Upper lobe of right lung (tissue), 1 donor: Measurements from ENCODE around the gene PDSS1. TPM values are rescaled to one million over a fixed set of nuclear protein-coding genes. Genes with fewer than 3 reads are reported as not detected.
"Not testable (repeated sequence)": the region's sequence is repeated elsewhere in the genome, so short reads cannot be mapped to it uniquely, and the experiment has no call there.

Experiments
- ATAC-seq: fragments of 200-7000 bp; cut with Tn5 transposase; one replicate; pipeline ENCODE4 v1.9.1; 2020; ENCODE audit warnings: mild to moderate bottlenecking, moderate library complexity
- DNase-seq: peaks from one replicate; pipeline ENCODE4 v3.0.0-alpha.2; 2020
- H3K27ac ChIP-seq: fragments of 200-600 bp; one replicate; pipeline ENCODE4 v1.8.0; 2022
- H3K27me3 ChIP-seq: fragments of 200-600 bp; one replicate; pipeline ENCODE4 v1.8.0; 2022; ENCODE audit warnings: mild to moderate bottlenecking
- H3K36me3 ChIP-seq: fragments of 200-600 bp; one replicate; pipeline ENCODE4 v1.8.0; 2022
- H3K4me1 ChIP-seq: fragments of 200-600 bp; one replicate; pipeline ENCODE4 v1.8.0; 2022
- H3K4me3 ChIP-seq: fragments of 200-600 bp; one replicate; pipeline ENCODE4 v1.8.0; 2022; ENCODE audit warnings: mild to moderate bottlenecking
- H3K9me3 ChIP-seq: fragments of 200-600 bp; one replicate; pipeline ENCODE4 v1.8.0; 2022
- CTCF ChIP-seq: fragments of 200-600 bp; IDR thresholded peaks from one replicate; pipeline ENCODE4 v1.8.0; 2022; ENCODE audit warnings: antibody characterized with exemption
- intact Hi-C: fragments of 100-400 bp; cut with DNase I; formaldehyde crosslinking; loops from one replicate; pipeline ENCODE4 v1.11.0; 2022
- long read RNA-seq: library from polyadenylated mRNA; unstranded; transcript quantifications from one replicate; pipeline ENCODE4 v2.0.0, GENCODE V29; 2021
- total RNA-seq: library from RNA; stranded (reverse); fragmentation: NEBNext Ultra II Directional; extraction: Animal tissue kit (Norgen Biotek cat#: 25700); gene quantifications from one replicate; pipeline ENCODE4 v1.2.1, GENCODE V29; 2021
- donor health status: DM: no; HTN: yes; CAD: no; lungs with severe emphysema.

PDSS1 gene
- 6.2 TPM for total RNA-seq
- long read RNA-seq, partial matches to known transcripts = 2 of 6 reads
- long read RNA-seq, other reads (novel, unspliced or antisense) = 2 of 6 reads

DNA sequence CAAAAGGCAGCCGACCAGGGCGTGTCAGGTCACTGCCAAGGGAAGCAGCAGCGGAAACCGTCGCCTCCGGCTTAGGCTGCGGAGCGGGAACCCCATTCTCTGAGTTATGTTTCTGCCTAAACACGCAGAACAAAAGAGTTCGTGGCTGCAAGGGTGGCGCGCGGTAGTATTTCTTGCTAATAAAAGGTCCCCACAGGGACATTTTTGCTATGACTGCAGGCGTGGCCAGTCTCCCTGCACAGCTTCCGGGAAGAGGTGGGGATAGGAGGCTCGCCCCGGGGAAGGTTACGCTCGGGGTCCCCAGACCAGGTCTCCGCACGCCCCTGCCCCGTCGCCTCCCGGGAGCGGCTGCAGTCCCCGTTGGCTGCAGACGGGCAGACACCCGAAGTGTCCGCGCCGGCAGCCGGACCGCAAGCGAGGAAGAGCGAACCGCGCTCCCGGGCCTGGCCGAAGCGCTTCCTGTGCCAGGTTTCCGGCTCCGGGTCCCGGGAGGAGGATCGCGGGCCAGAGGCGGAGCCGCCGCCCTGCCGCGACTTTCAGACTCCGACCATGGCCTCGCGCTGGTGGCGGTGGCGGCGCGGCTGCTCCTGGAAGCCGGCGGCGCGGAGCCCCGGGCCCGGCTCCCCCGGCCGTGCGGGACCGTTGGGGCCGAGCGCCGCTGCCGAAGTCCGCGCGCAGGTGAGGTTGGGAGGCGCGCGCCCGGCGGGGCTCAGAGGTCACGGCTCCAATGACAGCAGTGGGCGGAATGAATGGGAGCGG is at the start of gene PDSS1:
Gene PDSS1, plus strand, starts transcription at position 539 of the 759 bp plus-strand sequence. Its CDS starts 11 bp downstream, at position 550.
- Histone ChIP-seq H3K27me3 (peaks cover 10% of the 10 kb centered on the region), H3K27ac (peak within 1 kb of the TSS; percentile 97), H3K4me3 (peak within 1 kb of the TSS; percentile 96), H3K4me1 (peaks cover 14% of the 10 kb centered on the region), H3K9me3 (no peaks in the 10 kb centered on the region), H3K36me3 (no peaks in the 10 kb centered on the region)
- intact Hi-C loops = no loop called here
- peak; percentile 90 for DNase-seq
- no peak for TF ChIP-seq CTCF
- ATAC-seq = peak; percentile 96

DNA sequence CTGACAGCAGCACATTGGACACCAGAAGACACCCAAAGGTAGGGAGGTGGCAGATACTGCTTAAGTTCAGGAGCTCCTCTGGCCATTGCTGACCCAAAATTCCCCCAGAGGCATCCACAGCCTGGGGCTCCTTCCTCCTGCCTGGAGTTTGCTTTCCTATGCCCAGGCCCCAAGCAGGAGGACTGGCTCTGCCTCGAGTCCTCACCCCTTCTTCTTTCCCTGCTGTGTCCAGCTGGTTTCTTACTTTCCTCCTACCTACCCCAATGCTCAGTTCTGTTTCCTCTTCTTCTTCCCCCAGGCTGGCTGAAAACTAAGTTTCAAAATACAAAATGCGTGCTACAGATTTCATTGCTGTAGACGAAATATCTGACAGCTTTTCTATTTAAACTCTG is 49.3 kb upstream of the PDSS1 start:
- H3K27me3 ChIP-seq, H3K9me3 ChIP-seq, DNase-seq, H3K27ac ChIP-seq, H3K36me3 ChIP-seq, H3K4me3 ChIP-seq, H3K4me1 ChIP-seq, intact Hi-C loops: not testable (repeated sequence)
- ATAC-seq = peak; percentile 32

DNA sequence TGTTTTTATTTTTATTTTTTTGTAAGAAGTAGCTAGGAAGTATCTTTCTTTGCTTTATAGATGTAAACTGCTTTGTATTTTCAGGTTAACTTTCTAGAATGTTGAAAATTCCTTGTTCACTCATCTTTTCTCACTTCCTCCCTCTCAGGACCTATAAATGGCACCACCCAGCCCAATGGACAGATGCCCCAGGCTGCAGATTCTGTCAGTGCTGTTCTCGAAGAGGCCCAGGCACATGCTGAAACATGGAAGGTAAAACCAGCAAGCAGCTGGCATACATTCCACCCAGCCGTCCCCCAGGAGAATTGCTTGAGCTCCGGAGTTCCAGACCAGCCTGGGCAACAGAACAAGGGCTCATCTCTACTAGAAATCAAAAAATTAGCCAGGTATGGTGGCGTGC is 47.1 kb upstream of the PDSS1 start:
- TF ChIP-seq CTCF = no peak
- no peak overlapping the region for H3K27ac ChIP-seq
- no peaks in the 10 kb centered on the region for H3K27me3 ChIP-seq
- H3K4me1 ChIP-seq = no peaks in the 10 kb centered on the region
- ATAC-seq (no peak), DNase-seq (no peak)
- H3K9me3 ChIP-seq = no peaks in the 10 kb centered on the region
- H3K4me3 ChIP-seq = no peak overlapping the region
- intact Hi-C loops = no loop called here
- no peaks in the 10 kb centered on the region for H3K36me3 ChIP-seq

- DNase-seq, intact Hi-C loops: not testable (repeated sequence)
Measured at GRCh38 chr10:26651476-26651875, 46.0 kb upstream of the PDSS1 start.

GRCh38 chr10:26653004-26653403 is 44.5 kb upstream of the PDSS1 start:
- Histone ChIP-seq H3K36me3 (no peaks in the 10 kb centered on the region), H3K27me3 (no peaks in the 10 kb centered on the region), H3K9me3 (no peaks in the 10 kb centered on the region), H3K4me1 (no peaks in the 10 kb centered on the region), H3K27ac (no peak overlapping the region), H3K4me3 (no peak overlapping the region)
- DNase-seq (no peak), ATAC-seq (no peak)
- no peak for TF ChIP-seq CTCF
- intact Hi-C loops = no loop called here

More at GRCh38 chr10:26651476-26651875, 46.0 kb upstream of the PDSS1 start:
- not testable (repeated sequence) for H3K27ac ChIP-seq, H3K4me1 ChIP-seq, H3K27me3 ChIP-seq, H3K36me3 ChIP-seq, H3K4me3 ChIP-seq, ATAC-seq, H3K9me3 ChIP-seq

DNA sequence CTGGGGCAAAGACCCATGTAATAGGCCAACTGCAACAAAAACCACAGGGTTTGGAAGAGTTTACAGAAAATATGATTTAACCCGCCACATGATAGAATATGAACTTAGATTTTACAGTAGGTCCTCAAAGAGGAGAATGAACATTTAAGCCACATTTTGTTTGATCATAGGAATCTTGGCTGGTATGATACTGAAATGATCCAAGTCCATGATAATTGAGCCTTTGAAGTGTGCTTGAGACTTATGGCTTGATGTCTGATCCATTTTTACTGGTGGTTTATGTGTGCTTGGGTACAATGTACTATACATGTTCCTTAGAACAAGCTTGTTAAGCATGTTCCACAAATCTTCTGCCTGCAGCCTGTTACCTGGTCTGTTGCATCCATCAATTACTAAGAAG is 41.8 kb upstream of the PDSS1 start:
- Histone ChIP-seq H3K27me3 (no peaks in the 10 kb centered on the region), H3K27ac (no peak overlapping the region), H3K36me3 (no peaks in the 10 kb centered on the region), H3K4me1 (no peaks in the 10 kb centered on the region), H3K4me3 (no peak overlapping the region), H3K9me3 (no peaks in the 10 kb centered on the region)
- TF ChIP-seq CTCF = no peak
- ATAC-seq (no peak), DNase-seq (no peak)
- intact Hi-C loops = no loop called here
